Stimulated activated CD4-positive, alpha-beta T cell treated with anti-CD3 and anti-CD28 coated beads, Interleukin-15, amount 100 ng/mL, for 1 hour (primary cell): ENCODE measurements around the gene TLR9.
"Not testable (repeated sequence)": the region's sequence is repeated elsewhere in the genome, so short reads cannot be mapped to it uniquely, and the experiment has no call there.

Source experiments
- DNase-seq, 2 donors: peaks; one replicate each; pipeline ENCODE4 v3.0.0-alpha.2; 2020; ENCODE audit warnings: low read depth in 1 of 2, low spot score in 1 of 2

TLR9 gene

DNA sequence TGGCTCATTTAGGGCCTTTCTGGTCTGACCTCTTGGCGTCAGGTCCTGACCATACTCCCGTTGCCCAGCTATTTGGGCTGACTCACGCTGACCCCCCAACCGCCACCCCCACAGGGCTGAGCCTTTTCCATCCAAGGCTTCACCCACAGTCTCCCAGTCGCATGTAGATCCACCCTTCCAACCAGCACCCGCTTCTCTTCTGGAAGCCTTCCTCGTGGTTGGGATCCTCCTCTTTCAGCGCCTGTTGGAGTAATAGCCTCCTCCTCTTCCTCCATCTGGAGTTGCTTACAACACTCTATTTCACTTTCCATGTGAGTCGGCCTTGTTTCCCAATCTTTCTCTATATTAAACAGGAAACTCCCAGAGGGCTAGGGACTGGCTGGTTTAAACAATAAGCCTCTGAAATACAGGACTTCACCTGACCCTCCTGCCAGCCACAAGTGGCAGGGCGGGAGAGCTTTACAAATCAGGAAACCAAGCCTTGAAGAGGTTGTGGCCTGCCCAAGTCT lies 29.6 kb downstream of the TLR9 start:
- no peak for DNase-seq

DNA sequence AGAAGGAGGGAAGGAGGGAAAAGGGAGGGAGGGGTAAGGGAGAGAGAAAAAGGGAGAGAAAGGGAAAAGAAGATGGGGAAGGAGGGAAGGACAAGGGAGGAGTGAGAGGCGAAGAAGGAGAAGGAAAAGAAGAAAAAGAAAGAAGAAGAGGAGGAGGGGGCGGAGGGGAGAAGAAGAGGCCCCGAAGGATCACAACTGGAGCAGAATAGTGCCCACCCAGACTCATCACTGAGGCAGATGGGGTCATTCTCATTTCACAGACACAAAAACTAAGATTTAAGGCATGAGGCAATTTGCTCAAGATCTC lies 30.2 kb downstream of the TLR9 start:
- DNase-seq, result no peak

DNA sequence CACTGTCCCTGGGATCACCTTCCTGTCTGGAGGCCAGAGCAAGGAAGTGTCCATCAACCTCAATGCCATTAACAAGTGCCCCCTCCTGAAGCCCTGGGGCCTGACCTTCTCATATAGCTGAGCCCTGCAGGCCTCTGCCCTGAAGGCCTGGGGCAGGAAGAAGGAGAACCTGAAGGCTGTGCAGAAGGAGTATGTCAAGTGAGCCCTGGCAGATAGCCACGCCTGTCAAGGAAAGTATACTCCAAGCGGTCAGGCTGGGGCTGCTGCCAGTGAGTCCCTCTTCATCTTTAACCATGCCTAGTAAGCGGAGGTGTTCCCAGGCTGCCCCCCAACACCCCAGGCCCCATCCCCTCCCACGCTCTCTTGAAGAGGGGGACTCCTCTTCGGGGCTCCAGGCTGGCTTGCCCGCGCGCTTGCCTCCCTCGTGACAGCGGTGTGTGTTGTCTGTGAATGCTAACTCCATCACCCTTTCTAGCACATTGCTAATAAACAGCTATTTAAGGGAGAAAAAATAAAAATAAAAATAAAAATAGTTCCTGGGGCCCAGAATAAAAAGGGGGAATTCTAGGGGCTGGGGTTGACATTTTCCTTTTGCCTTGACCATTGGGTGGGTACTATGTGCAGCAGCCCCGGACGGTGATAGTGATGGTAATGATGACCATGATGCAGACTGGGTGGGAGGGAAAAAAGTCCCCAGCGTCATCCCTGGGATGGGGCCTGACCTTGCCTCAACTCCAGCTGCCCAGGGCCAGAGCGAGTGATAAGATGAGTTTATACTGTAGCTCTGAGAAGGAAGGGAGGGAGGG lies 30.8 kb downstream of the TLR9 start:
- no peak for DNase-seq

DNA sequence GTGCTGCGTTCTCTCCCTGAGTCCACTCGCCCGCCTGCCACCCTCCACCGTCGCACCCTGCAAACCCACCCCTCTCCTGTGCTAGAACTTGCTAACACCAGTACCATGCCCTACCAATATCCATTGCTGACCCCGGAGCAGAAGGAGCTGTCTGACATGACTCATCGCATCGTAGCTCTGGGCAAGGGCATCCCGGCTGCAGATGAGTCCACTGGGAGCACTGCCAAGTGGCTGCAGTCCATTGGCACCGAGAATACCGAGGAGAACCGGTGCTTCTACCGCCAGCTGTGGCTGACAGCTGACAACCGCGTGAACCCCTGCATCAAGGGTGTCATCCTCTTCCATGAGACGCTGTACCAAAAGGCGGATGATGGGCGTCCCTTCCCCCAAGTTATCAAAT lies 32.4 kb downstream of the TLR9 start:
- DNase-seq, result no peak

DNA sequence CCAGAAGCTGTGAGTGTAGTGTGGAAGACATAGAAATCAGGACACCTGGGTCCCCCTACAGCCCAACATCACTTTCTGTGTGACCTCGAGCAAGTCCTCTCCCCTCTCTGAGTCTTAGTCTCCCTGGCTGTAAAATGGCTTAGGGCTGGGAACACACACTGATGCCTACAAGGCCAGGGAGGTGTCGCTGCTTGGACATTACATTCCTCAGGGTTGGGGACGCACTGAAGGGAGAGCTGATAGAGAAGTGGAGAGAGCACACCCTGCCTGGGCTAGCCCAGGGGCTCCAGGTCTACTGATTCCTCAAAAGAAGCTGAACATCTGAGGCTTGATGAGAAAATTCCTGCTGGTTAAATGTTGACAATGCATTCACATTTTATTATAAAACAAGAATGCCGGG lies 33.8 kb downstream of the TLR9 start:
- no peak for DNase-seq

DNA sequence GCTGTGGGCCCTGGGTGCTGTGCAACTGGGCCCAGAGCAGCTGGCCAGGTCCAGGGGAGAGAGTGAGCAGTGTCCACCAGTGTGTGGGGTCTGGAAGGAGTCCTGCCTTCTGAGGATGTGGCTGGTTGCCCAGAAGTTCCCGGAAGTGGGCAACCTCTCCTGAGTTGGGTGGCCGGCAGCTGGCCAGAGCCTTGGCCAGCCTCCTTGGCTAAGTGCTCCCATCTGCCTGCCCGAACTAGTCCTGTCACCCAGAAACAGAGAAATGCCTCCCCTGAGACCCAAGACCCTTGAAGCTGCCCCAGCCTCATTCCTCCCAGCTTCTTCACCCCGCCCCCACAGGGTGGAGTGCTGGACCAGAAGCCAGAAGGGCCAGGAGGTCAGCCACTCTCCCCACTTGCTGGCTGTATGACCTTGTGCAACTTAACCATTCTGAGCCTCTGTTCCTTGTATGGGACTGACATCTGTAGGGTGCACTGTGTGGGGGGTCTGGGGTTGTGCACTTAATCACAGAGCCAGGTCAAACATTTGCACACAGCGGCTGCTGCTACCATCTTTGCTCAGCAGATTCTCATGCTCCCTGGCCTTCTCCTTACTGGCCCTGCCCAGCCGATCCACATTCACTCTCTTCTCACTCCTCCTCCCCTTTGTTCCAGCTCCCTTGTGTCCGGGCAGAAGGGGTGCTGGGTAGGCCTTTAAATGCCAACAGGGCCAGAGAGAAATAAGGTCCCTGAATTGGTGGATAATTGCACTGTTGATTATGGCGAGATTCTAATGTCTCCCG lies 35.0 kb downstream of the TLR9 start:
- no peak for DNase-seq

DNA sequence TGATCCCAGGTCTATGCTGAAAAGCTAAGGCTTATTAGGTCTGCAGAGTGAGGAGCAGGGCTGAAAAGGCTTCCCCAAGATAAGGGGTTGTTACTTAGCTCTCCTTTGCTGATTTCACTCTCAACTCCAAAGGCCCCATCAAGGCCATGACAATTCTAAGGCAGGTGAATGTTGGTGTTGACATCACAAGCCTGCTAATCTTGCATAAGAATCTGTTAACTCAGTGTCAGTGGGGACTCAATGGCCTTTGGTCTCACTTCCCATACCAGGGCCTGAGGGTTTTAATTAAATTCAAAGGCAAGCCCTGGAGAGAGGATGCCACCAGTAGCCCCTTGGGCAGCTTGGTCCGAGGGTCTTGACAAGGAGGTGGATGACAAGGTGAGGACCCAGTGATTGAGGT lies 36.9 kb downstream of the TLR9 start:
- no peak for DNase-seq

DNA sequence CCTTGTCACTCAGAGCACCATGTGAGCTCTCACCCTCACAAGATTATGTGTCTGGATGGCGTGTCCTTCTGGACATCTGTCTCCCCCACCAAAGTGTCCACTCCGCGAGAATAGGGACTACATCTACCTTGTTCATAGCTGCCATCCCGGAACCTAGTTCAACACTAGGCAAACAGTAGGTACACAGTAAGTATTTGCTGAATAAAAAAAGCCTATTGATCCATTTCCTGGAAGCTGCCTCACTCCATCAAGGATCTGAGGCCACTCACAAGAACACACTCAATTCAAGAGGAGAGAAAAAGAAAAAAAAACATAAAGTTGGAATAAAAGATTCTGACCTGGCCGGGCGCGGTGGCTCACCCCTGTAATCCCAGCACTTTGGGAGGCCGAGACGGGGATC lies 38.7 kb downstream of the TLR9 start:
- no peak for DNase-seq

DNA sequence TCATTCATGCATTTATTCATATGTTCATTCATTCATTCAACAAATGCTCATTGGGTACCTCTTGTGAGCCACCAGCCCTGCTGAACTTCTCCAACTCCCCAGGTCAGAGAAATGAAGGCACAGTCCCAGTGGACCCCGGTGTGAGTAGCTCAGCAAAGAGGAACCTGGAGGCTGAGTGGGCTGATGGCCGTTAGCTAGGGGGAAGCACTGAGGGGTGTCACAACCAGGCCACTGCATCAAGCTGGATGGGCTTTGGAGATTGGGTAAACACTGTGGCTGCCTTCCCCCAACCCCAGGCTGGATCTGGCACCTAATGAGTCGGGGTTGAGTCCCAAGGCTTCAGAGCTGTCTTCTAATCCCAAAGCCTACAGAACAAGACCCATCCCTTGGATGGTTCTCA lies 39.6 kb downstream of the TLR9 start:
- no peak for DNase-seq

DNA sequence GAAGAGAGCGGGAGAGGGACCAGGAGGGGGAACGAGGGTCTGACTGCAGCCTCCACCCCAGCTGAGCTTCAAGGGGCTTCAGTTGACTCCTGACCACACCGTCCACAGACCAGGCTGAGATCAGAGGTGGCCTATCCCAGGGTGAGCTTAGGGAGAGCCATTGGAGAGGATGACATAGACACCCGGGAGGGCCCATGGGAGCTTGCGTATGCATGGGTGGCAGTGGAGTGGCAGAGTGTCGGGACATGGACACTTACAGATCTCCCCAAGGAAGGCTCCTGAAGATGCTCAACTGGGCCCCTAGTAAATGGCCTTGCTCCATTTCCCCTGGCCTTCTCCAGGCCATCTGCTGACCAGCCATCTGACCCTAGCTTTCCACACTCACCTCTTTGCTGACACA lies 40.1 kb downstream of the TLR9 start:
- DNase-seq, result no peak

DNA sequence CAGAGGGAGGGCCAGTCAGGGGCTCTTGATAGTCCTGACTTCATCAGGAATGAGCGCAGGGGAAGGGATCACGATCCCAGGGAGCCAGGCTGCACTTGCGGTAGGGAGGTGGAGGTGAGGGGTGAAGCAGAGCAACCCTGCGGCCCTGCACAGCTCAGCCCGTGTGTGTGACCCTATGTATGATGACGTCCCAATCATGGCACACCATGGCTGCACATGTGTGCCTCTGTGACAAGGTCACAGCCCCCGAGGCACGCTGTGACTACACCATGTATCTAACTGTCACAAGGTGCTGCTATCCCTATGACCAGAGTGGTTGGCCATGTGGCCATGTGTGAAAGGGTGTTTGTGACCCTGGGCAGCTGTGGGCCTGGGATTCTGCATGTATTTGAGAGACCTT lies 40.8 kb downstream of the TLR9 start:
- DNase-seq, result no peak

DNA sequence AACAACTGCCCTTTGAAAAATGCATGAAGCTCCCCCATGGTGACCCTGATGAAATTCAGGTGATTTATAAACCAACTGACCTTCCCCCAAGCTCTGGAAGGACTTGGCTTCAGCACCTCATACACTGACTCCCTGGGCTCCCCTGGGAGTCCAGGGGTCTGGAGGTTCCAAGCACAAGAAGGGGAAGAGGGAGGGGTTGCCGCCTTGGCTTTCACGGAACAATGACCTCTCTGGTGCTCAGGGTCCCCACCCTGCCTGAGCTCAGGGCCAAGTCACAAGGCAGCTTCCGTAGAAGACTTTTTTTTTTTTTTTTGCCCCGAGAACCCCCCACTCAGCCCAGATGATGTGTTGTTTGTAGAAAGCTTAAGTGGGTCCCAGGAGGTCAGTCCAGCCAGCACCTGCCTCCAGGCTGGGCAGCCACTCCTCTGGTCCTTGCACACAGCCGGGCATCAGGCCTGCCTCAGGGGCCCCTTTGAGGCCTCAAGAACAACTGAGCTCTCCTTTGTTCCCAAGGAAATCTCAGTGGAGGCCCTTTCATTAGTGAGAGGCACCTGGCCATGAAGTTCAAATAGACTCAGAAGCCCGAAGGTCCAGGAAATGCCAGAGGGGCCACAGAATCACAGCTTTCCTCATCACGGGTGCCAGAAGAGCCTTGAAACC lies 41.5 kb downstream of the TLR9 start:
- DNase-seq, result no peak

DNA sequence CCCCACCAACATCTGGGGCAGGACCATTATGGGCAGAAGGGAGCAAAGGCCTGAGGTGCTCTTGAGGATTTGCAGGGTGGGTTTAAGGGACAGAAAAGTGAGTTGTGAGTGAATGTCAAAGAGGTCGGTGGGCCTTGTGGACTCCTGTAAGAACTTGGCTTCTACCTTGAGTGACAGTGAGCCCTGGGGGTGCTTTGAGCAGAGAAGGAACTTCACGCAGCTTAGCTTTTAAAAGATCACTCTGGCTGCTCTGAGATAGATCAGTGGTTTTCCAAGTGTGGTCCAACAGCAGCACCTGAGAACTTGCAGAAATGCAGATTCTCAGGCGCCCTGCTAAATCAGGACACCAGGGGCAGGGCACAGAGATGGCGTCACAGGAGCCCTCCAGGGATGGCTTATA lies 42.8 kb downstream of the TLR9 start:
- DNase-seq, result no peak

DNA sequence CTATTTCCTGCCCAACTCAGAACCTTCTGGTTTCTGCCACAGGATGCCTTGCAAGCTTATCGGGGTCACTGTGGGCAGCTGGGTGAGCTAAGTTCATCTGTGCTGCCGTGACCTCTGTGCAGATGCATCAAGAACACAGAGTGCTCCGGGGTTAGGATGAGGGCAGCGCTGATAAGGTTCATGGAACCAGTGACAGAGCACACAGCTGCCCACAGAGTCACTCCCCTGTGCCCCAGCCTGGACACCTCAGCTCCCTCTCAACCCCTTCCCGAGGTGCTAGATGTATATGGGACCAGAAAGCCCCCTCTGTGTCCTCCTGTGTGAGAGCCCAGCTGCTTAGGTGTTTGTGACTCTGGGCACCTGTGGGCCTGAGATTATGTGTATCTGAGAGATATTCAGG lies 43.2 kb downstream of the TLR9 start:
- no peak for DNase-seq

DNA sequence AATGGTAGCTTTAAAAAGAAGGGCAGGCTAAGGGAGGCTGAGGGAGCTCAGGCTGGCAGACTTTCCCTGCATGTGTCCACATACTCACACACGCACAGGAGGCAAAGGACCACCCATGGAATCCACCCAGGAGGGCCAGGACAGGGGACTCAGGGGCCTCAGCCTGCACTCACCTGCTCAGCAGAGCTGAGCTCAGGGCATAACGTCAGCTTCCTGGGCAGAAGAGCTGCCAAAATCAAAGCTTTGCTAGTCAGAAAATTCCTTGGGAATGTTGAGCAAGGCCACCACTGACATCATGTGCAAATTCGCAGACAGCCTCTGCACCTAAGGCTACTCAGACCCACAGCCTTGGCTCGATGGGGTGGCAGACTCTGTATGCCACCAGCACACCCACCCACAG lies 43.9 kb downstream of the TLR9 start:
- no peak for DNase-seq

DNA sequence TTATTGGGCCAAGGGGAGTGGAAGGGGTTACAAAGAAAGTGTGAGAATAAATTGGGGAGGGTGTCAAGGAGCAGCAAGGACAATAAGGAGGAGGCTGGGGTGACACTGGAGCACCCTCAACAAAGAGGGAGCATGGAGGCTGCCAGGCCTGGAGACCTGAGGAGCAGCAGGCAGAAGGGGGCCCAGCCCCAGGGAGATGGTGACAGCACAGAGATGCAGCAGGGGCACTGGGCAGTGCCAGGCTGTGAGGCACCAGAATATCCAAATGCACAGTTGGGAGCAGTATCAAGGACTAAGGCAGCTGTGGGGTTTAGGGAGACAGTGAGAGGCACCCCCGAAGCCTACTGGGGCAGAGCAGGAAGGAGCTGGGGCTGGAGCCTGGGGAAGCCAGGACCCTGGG lies 46.9 kb downstream of the TLR9 start:
- DNase-seq, result no peak

DNA sequence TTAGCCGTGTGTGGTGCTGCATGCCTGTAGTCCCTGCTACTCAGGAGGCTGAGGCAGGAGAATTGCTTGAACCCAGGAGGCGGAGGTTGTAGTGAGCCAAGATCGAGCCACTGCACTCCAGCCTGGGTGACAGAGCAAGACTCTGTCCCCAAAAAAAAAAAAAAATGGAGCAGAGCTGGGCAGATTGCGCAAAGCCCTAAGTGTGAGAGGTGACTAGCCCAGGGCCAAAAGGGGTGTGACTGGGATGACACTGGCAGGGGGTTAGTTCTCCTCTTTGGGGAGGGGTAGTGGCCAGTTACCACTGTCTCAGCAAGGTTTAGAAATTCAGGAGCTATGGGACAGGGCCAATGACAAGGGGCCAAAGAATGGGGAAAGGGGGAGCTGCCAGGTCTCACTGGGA lies 47.3 kb downstream of the TLR9 start:
- DNase-seq, result not testable (repeated sequence)

DNA sequence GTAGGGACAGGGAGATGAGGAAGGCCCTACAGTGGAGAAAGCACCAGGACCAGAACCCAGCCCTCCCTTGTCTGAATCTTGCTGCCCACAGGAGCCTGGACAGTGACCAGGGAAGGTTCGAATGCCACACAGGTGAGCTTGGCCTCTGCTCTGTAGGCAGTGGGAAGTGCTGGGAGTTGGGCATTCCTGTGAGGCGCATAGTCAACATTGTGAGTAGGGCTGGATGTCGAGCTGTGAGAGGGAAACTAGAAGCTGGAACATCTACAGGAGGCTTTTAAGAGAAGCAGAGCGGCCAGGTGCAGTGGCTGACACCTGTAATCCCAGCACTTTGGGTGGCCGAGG lies 47.8 kb downstream of the TLR9 start:
- no peak for DNase-seq

DNA sequence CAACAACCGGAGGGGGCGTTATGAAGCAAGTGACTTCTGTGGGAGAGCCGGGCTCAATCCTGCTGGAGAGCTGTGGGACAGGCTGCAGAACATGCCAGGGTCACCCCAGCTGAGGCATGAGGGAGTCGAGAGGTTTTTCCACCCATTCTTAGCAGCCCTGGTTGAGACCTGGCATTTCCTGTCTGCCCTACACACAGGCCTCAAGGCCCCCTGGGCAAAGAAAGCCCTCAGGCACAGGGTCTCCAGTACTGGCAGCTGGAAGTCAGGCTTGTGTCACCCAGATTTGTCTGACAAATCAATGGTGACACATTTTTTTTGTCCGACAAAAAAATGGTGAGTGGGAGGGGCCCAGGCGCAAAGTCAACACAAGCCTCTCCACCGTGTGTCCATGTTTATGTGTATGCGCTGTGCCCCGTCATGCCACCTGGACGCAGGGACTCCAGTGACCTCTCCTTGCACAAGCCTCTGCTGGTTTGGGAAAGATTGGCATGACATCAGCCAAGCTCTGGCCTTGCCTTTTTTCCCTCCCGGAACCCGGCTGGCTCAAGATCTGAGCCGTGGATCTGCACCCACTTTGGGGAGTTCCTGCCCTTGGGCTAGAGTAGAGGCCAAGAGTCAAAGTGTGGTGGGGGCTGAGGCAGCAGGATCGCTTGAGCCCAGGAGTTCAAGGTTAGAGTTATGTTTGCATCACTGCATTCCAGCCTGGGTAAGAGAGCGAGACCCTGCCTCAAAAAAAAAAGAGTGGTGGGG lies 48.3 kb downstream of the TLR9 start:
- DNase-seq, result no peak

DNA sequence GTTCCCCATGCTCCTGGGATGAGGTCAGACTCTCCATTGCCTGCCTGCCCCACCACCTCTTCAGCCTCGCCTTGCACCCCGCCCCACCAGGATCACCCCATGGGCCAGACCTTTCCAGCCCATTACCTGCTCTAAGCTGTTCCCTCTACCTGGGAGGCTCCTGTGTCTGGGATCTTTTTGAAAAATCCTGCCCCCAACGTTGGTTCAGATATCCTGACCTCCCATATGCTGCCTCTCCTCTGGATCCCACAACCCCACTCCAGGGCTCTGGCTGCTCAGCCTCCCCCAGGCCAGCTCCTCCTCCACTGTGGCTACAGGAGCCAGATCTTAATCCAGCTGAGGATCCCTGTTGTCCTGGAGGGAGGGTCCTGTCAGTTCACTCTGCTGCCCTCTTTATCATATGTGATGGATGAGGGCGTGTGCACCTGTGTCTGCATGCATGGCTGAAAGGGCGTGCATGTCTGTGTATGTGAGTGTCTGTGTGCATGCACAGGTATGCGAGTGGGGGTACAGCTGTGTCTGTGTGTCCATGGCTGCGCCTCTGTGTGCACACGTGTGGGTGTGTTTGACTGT lies 49.2 kb downstream of the TLR9 start:
- DNase-seq, result no peak
